Measurements from ENCODE around the gene SNX1.

- TF ChIP-seq, protein P1, sequence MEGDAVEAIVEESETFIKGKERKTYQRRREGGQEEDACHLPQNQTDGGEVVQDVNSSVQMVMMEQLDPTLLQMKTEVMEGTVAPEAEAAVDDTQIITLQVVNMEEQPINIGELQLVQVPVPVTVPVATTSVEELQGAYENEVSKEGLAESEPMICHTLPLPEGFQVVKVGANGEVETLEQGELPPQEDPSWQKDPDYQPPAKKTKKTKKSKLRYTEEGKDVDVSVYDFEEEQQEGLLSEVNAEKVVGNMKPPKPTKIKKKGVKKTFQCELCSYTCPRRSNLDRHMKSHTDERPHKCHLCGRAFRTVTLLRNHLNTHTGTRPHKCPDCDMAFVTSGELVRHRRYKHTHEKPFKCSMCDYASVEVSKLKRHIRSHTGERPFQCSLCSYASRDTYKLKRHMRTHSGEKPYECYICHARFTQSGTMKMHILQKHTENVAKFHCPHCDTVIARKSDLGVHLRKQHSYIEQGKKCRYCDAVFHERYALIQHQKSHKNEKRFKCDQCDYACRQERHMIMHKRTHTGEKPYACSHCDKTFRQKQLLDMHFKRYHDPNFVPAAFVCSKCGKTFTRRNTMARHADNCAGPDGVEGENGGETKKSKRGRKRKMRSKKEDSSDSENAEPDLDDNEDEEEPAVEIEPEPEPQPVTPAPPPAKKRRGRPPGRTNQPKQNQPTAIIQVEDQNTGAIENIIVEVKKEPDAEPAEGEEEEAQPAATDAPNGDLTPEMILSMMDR (IDR thresholded peaks at IDR 0.05), result no peak
- no peak for TF ChIP-seq POLR2A (IDR thresholded peaks at IDR 0.05)
Observed at GRCh38 chr15:64112904-64113303, 17.1 kb downstream of the SNX1 start.
